GM18861 (cell line): ENCODE measurements around the gene TTC12.

Experiments used
- ATAC-seq: cut with Tn5 transposase; IDR thresholded peaks from one replicate; pipeline ENCODE4 v1.9.1; 2021; ENCODE audit not compliant: unreplicated experiment

The TTC12 gene

GRCh38 chr11:113372309-113372708, 57.9 kb downstream of the TTC12 start:
- no peak for ATAC-seq

- no peak for ATAC-seq
Observed at GRCh38 chr11:113373306-113373705, 58.9 kb downstream of the TTC12 start.

GRCh38 chr11:113373981-113374560, 59.7 kb downstream of the TTC12 start:
- no peak for ATAC-seq

- no peak for ATAC-seq
Observed at GRCh38 chr11:113375402-113375801, 61.0 kb downstream of the TTC12 start.

- ATAC-seq = no peak
Observed at GRCh38 chr11:113376156-113376555, 61.8 kb downstream of the TTC12 start.

GRCh38 chr11:113377681-113378412, 63.5 kb downstream of the TTC12 start:
- no peak for ATAC-seq

- ATAC-seq = no peak
Observed at GRCh38 chr11:113378692-113379091, 64.3 kb downstream of the TTC12 start.

- no peak for ATAC-seq
Observed at GRCh38 chr11:113382121-113382520, 67.7 kb downstream of the TTC12 start.

- ATAC-seq = no peak
Observed at GRCh38 chr11:113384551-113384950, 70.2 kb downstream of the TTC12 start.

- ATAC-seq = no peak
Observed at GRCh38 chr11:113385749-113386148, 71.4 kb downstream of the TTC12 start.

- no peak for ATAC-seq
Observed at GRCh38 chr11:113386866-113387265, 72.5 kb downstream of the TTC12 start.

GRCh38 chr11:113387605-113388211, 73.3 kb downstream of the TTC12 start, which contains the start of gene ANKK1:
TSS of gene ANKK1 (plus strand) at chr11:113387779. CDS start at chr11:113387885, 106 bp downstream.
- ATAC-seq = no peak

- no peak for ATAC-seq
Observed at GRCh38 chr11:113389272-113389671, 74.9 kb downstream of the TTC12 start.

- no peak for ATAC-seq
Observed at GRCh38 chr11:113392236-113392921, 78.0 kb downstream of the TTC12 start.

- no peak for ATAC-seq
Observed at GRCh38 chr11:113393501-113393985, 79.2 kb downstream of the TTC12 start.

GRCh38 chr11:113394919-113395318, 80.5 kb downstream of the TTC12 start:
- ATAC-seq = no peak

GRCh38 chr11:113395782-113396336, 81.5 kb downstream of the TTC12 start:
- ATAC-seq = no peak

- no peak for ATAC-seq
Observed at GRCh38 chr11:113396690-113397089, 82.3 kb downstream of the TTC12 start.

GRCh38 chr11:113397212-113397611, 82.8 kb downstream of the TTC12 start:
- ATAC-seq = no peak

GRCh38 chr11:113397821-113398220, 83.4 kb downstream of the TTC12 start:
- no peak for ATAC-seq
